GM12801 (cell line): ENCODE data around the gene RBCK1.

Experiments used
- TF ChIP-seq, protein P1 (sequence below): IDR thresholded peaks from one replicate; pipeline ENCODE4 v1.5.1; 2011; ENCODE audit warnings: control low read depth; ENCODE audit not compliant: insufficient read length; ENCODE audit errors: extremely low read depth

Gene RBCK1

DNA sequence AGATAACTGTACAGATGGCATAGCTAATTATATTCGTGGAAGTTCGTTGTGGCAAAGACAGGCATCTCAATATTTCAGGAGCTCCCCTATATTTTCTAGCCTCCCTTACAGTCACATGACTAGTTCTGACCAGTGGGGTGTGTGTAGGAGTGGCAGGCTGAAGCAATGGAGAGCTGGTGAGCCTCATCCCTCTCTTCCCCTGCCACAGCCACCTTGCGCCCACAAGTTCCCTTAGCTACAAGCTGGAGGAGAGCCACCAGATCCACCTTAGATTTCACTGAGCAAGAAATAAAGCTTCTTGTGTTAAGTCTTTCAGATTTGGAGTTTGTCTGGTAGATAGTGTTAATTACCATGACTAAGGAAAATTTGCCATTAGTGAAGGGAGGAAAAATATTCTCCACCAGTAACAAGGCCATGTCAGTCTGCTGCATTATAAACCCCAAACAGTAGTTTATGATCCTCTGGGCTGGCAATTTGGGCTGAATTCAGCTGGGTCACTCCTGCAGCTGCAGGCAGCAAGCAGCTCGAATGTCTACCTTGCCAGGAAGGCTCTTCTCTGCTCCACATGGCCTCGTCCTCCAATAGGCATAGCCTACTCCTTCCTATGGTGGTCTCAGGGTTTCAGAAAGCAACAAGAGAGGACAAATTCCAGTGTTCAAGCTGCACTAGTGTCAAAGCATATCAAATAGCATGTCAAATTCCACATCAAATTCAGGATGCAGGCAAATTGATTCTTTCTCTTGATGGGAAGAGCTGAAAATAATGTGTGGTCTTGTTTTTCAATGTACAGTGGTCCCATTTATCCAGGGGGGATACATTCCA lies 7.4 kb upstream of the RBCK1 start:
- TF ChIP-seq, protein P1, sequence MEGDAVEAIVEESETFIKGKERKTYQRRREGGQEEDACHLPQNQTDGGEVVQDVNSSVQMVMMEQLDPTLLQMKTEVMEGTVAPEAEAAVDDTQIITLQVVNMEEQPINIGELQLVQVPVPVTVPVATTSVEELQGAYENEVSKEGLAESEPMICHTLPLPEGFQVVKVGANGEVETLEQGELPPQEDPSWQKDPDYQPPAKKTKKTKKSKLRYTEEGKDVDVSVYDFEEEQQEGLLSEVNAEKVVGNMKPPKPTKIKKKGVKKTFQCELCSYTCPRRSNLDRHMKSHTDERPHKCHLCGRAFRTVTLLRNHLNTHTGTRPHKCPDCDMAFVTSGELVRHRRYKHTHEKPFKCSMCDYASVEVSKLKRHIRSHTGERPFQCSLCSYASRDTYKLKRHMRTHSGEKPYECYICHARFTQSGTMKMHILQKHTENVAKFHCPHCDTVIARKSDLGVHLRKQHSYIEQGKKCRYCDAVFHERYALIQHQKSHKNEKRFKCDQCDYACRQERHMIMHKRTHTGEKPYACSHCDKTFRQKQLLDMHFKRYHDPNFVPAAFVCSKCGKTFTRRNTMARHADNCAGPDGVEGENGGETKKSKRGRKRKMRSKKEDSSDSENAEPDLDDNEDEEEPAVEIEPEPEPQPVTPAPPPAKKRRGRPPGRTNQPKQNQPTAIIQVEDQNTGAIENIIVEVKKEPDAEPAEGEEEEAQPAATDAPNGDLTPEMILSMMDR = no peak

DNA sequence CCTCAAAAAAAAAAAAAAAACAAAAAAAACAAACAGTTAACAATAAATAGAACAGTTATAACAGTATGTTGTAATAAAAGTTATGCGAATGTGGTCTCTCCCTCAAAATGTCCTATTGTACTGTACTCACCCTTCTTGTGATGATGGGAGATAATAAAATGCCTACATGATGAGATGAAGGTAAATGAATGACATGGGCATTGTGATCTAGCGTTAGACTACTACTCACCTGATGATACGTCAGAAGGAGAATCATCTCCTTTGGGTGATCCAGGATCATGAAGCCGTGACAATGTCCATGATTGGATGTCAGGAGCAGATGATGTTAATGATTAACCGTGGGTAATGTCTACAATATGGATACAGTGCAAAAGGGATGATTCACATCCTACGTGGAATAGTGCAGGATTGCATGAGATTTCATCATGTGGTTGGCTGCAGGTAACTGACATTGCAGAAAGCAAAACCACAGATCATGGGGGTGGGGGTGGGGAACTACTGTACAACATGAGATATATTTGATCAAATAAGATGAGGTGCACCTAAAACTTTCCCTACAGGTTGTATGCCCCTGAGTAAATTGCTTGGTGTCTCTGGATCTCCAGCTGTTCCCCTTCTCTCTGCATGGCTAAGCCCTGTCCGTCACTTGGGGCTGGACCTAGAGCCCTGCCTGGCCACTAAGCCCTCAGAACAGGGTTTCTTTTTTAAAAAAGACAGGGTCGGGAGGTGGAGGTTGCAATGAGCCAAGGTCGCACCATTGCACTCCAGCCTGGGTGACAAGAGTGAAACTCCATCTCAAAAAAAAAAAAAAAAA lies 6.2 kb upstream of the RBCK1 start:
- TF ChIP-seq, protein P1 = no peak

DNA sequence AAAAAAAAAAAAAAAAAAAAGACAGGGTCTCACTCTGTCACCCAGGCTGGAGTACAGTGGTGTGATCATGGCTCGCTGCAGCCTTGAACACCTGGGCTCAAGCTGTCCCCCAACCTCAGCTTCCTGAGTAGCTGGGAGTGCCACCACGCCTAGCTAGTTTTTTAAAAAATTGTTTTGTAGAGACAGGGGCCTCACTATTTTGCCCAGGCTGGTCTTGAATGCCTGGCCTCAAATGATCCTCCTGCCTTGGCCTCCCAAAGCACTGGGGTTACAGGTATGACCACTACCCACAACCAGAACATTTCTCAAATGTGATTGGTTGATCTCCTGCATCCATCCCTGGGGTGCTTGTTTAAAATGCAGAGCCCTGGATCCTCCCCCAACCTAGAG lies 5.6 kb upstream of the RBCK1 start:
- TF ChIP-seq, protein P1 = no peak

DNA sequence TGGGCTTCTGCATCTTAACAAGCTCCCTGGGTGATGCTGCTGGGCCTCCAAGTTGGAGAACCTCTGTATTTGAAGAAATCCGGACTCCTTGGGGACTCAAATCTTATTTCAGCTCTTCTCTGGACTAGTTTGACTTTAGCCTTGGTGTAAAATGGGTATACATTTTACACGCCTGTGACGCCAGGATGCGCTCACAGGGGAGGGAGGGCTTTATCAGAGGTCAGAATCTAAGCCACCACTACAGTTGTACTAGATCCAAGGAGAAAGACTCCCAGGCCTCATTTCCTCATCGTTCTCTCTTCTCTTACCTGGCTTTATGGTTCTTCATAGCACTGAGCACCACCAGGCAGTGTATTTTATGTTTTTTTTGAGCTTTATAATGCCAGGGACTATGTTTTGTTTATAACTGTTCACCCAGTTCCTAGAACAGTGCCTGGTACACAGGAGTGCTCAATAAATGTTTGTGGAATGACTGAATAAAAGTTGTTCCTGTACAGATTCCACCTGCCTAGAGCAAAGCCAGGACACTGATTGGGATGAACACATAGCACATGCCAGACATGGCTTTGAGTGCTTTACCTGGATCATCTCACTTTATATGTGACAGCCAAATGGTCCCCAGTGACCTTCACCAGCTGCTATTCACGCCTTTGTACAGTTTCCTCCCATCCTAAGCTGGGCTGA lies 5.1 kb upstream of the RBCK1 start:
- TF ChIP-seq, protein P1 = no peak

DNA sequence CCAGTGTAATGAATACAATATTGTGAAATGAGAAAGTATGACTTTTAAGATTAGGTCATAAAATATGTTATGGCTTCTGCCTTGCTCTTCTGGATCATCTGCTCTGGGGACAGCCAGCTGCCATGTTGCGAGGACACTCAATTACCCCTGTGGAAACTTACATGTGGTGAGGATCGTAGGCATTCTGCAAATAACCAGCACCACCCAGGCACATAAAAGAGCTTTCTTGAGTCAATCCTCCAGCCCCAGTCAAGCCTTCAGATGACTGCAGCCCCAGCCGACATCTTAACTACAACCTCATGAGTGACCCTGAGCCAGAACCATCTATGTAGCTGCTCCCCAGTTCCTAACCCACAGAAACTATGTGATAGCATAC lies 4.5 kb upstream of the RBCK1 start:
- TF ChIP-seq, protein P1 = no peak

DNA sequence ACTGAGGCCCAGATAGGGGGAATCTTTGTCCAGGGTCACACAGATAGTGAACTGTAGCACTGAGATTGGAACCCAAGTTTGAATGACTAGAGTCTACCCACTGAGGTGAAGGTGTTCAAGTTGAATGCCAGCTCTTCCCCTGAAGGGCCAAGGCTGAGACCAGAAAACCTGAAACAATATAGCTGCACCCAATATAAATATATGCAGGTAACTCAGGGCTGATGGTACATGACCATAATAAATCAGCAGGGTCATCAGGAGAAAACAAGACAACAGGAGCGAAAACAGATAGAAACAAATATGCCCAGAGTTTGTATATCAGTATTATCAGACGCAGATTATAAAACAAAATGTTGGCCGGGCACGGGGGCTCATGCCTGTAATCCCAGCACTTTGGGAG lies 4.0 kb upstream of the RBCK1 start:
- TF ChIP-seq, protein P1 = no peak
